HepG2 (cell line): ENCODE measurements around the gene KIF19. TPM values are rescaled to one million over a fixed set of nuclear protein-coding genes. Genes with fewer than 3 reads are reported as not detected.

Experiments
- ATAC-seq: fragments of 200-7000 bp; cut with Tn5 transposase; 3 replicates; pipeline ENCODE4 v1.9.1; 2020; ENCODE audit warnings: mild to moderate bottlenecking, moderate library complexity
- BruUV-seq: library from RNA; stranded (reverse); fragments of 400-500 nt; replicated peaks from 2 replicates; lab custom pipeline; 2021; lab: Mats Ljungman, UMichigan
- CTCF ChIA-PET: fragments of 300-600 bp; formaldehyde crosslinking; extraction: SDS; loops from one replicate; lab custom pipeline; 2021; ENCODE audit warnings: low total read pairs, inconsistent platforms, low intra/inter-chr PET ratio; lab: Yijun Ruan, JAX
- POLR2A ChIA-PET: fragments of 350-600 bp; sonication (Branson Sonifier 250); formaldehyde crosslinking; loops from one replicate; lab custom pipeline; 2020; ENCODE audit warnings: antibody characterized with exemption, inconsistent platforms; lab: Yijun Ruan, JAX
- DNase-seq: peaks from one replicate; pipeline ENCODE4 v3.0.0-alpha.2; 2015; ENCODE audit warnings: low spot score
- FAIRE-seq: peaks from 3 replicates; lab custom pipeline; 2011; peaks lifted over from hg19 to GRCh38; lab: Jason Lieb, UNC
- H2AFZ ChIP-seq: one replicate; pipeline ENCODE4 v1.6.1; 2011; ENCODE audit warnings: low read length, inconsistent platforms
- H3K27ac ChIP-seq: fragments of 300-600 bp; 3 replicates; pipeline ENCODE4 v1.8.0; 2011; ENCODE audit warnings: mixed run types, mild to moderate bottlenecking, mixed read lengths, low read length, inconsistent platforms; ENCODE audit not compliant: insufficient read depth; ENCODE audit errors: extremely low read length
- H3K27me3 ChIP-seq, 2 experiments: fragments of 200-600 bp in 1 of 2; 2 replicates in 1 of 2; 3 replicates in 1 of 2; pipeline versions ENCODE4 v1.6.0 to v1.8.0; 2011; ENCODE audit warnings: low read length in 2 of 2, mild to moderate bottlenecking in 2 of 2, moderate library complexity in 2 of 2, inconsistent platforms in 1 of 2; ENCODE audit not compliant: insufficient read depth in 2 of 2, control insufficient read depth in 1 of 2
- H3K36me3 ChIP-seq, 2 experiments: fragments of 200-600 bp in 1 of 2; replicated peaks in 1 of 2; 2 replicates in 1 of 2; 3 replicates in 1 of 2; pipeline versions ENCODE4 v1.5.1 to v1.8.0; 2011; ENCODE audit warnings: low read length in 2 of 2, inconsistent platforms in 1 of 2; ENCODE audit not compliant: insufficient read depth in 2 of 2, control insufficient read depth in 1 of 2
- H3K4me1 ChIP-seq: 2 replicates; pipeline ENCODE4 v1.5.1; 2012; ENCODE audit warnings: low read length, inconsistent platforms; ENCODE audit not compliant: insufficient read depth
- H3K4me2 ChIP-seq: 2 replicates; pipeline ENCODE4 v1.6.0; 2011; ENCODE audit warnings: low read depth, low read length, inconsistent platforms
- H3K4me3 ChIP-seq, 3 experiments: fragments of 200-600 bp in 1 of 3; sonication (generic), shearing (Covaris generic) in 1 of 3; replicated peaks in 1 of 3; 2 replicates each; pipeline ENCODE4 v1.5.1; 2011 to 2016; ENCODE audit warnings: low read length in 3 of 3, inconsistent platforms in 2 of 3, low read depth in 2 of 3, mild to moderate bottlenecking in 2 of 3, control low read depth in 1 of 3, mixed read lengths in 1 of 3; ENCODE audit not compliant: insufficient read depth in 1 of 3
- H3K79me2 ChIP-seq: one replicate; pipeline ENCODE4 v1.6.1; 2011; ENCODE audit warnings: low read length, inconsistent platforms; ENCODE audit not compliant: insufficient read depth
- H3K9ac ChIP-seq: 2 replicates; pipeline ENCODE4 v1.6.0; 2011; ENCODE audit warnings: mild to moderate bottlenecking, low read depth, low read length, inconsistent platforms; ENCODE audit not compliant: insufficient read depth
- H3K9me3 ChIP-seq: 2 replicates; pipeline ENCODE4 v1.5.1; 2012; ENCODE audit warnings: mild to moderate bottlenecking, low read length
- H4K20me1 ChIP-seq: 2 replicates; pipeline ENCODE4 v1.6.0; 2011; ENCODE audit warnings: inconsistent platforms, mild to moderate bottlenecking, low read length, moderate library complexity; ENCODE audit not compliant: insufficient read depth
- ARID3A ChIP-seq: IDR thresholded peaks from 2 replicates; pipeline ENCODE4 v1.6.1; 2012; ENCODE audit warnings: low read depth, low read length, improper control_type of control experiment
- ATF3 ChIP-seq: sonication (generic); formaldehyde crosslinking; IDR thresholded peaks from 2 replicates; pipeline ENCODE4 v1.4.0; 2020; ENCODE audit warnings: missing genetic modification reagents
- MAF1 ChIP-seq: sonication (generic); formaldehyde crosslinking; IDR thresholded peaks from 2 replicates; pipeline ENCODE4 v1.5.0; 2020; ENCODE audit warnings: missing genetic modification reagents, borderline replicate concordance
- PCBP1 ChIP-seq: fragments of 200-400 bp; formaldehyde crosslinking; IDR thresholded peaks from 2 replicates; pipeline ENCODE4 v1.6.1; 2017; ENCODE audit warnings: mild to moderate bottlenecking, low read depth, low read length, borderline replicate concordance
- PRDM10 ChIP-seq: sonication (generic); formaldehyde crosslinking; IDR thresholded peaks from 2 replicates; pipeline ENCODE4 v1.4.0; 2020; ENCODE audit warnings: low read depth, missing genetic modification reagents
- SIN3B ChIP-seq: fragments of 150-350 bp; IDR thresholded peaks from 2 replicates; pipeline ENCODE4 v1.6.1; 2014; ENCODE audit warnings: low read length
- SNAPC2 ChIP-seq: sonication (generic); formaldehyde crosslinking; IDR thresholded peaks from 2 replicates; pipeline ENCODE4 v1.8.1; 2022; ENCODE audit warnings: mild to moderate bottlenecking, missing genetic modification reagents
- TBX2 ChIP-seq: sonication (generic); formaldehyde crosslinking; IDR thresholded peaks from 2 replicates; pipeline ENCODE4 v1.5.0; 2020; ENCODE audit warnings: missing genetic modification reagents, mild to moderate bottlenecking, borderline replicate concordance
- TEAD2 ChIP-seq: sonication (generic); formaldehyde crosslinking; IDR thresholded peaks from 2 replicates; pipeline ENCODE4 v1.9.0; 2021; ENCODE audit warnings: missing genetic modification reagents
- ZKSCAN1 ChIP-seq: fragments of 150-350 bp; IDR thresholded peaks from 2 replicates; pipeline ENCODE4 v1.6.1; 2014; ENCODE audit warnings: low read length
- ZNF552 ChIP-seq: sonication (generic); formaldehyde crosslinking; IDR thresholded peaks from 2 replicates; pipeline ENCODE4 v1.9.0; 2022; ENCODE audit warnings: missing genetic modification reagents, mild to moderate bottlenecking, borderline replicate concordance
- ZNF589 ChIP-seq: sonication (generic); formaldehyde crosslinking; conservative IDR thresholded peaks from 2 replicates; pipeline ENCODE4 v1.8.0; 2022; ENCODE audit warnings: mild to moderate bottlenecking, moderate library complexity, missing genetic modification reagents
- WGBS: methylation state at CpG from one replicate; pipeline ENCODE4 v1.1.6; 2017; ENCODE audit warnings: low lambda C conversion rate; 5-methylcytosine and 5-hydroxymethylcytosine counted together
- in situ Hi-C: cut with HindIII; loops from 2 replicates; pipeline ENCODE4 v1.10.0; 2017; ENCODE audit warnings: low pct_unique_long_range_greater_than_20kb; ENCODE audit not compliant: extremely low pct_ligation_motif_present
- intact Hi-C: fragments of 100-400 bp; cut with micrococcal nuclease; formaldehyde crosslinking; loops from one replicate; pipeline ENCODE4 v1.10.0; 2022; ENCODE audit not compliant: unreplicated experiment
- polyA plus RNA-seq, 8 experiments: library from polyadenylated mRNA; depleted of rRNA in 3 of 8; stranded (reverse) in 7 of 8; unstranded in 1 of 8; fragments of >200 nt; fragmentation: Illumina TruSeq in 4 of 8; extraction: Trizol in 4 of 8; gene quantifications; 2 replicates each; pipeline versions ENCODE4 v1.2.1 to v1.2.3, GENCODE V29; 2011 to 2016; ENCODE audit warnings: low read depth in 4 of 8, missing spikeins in 1 of 8, mixed read lengths in 1 of 8; ENCODE audit not compliant: insufficient read depth in 1 of 8
- total RNA-seq, 5 experiments: library from RNA; depleted of rRNA; stranded (reverse); fragments of >200 nt; fragmentation: Illumina TruSeq; extraction: Trizol; gene quantifications; 2 replicates each; pipeline ENCODE4 v1.2.3, GENCODE V29; 2016; ENCODE audit warnings: low read depth in 1 of 5

Gene KIF19
- total and polyA plus RNA-seq, 2 of the 13 experiments (the other 11 are each of a cell fraction or from before 2014, with no cell fraction given): not detected

GRCh38 chr17:74372426-74372825 is 46.4 kb downstream of the KIF19 start (continued):
- TF ChIP-seq ARID3A (no peak), TEAD2 (CRISPR knock-in tag) (no peak), SIN3B (no peak)
- TF ChIP-seq, all 625 proteins: peak for 0

GRCh38 chr17:74373838-74374606 is 48.0 kb downstream of the KIF19 start:
- ChIA-PET CTCF (interaction anchor here (1.0 to 1.3 kb wide), 2 partner anchors 119 to 159 kb away, joined by 3 to 5 read pairs; no protein-coding TSS in a partner anchor), POLR2A (interaction anchor here (0.7 to 1.7 kb wide), 11 partner anchors 10 to 499 kb away, joined by 3 to 29 read pairs (median 4); partner anchors contain the start of gene RPL38)
- no peaks in the 10 kb centered on the region for H4K20me1 ChIP-seq
- WGBS: 25% methylated on average over 15 of the region's 15 CpGs
- no peak overlapping the region for H3K9ac ChIP-seq
- H3K9me3 ChIP-seq: no peaks in the 10 kb centered on the region
- in situ Hi-C loops (no loop called here), intact Hi-C loops (loop anchor here (1.0 kb wide), 1 partner anchor 83 kb away; no protein-coding TSS in a partner anchor)
- peaks cover 21% of the 10 kb centered on the region for H3K4me1 ChIP-seq
- H2AFZ ChIP-seq: peak overlapping the region; percentile 8
- H3K4me3 ChIP-seq: peak overlapping the region in 1 of 3 experiments; percentile 24; a peak in 2 of 6 replicates
- BruUV-seq: no TSS peak
- peak overlapping the region; percentile 58 for H3K4me2 ChIP-seq
- ATAC-seq (peak; percentile 97), FAIRE-seq (peak; percentile 100), DNase-seq (peak; percentile 95)
- no peak overlapping the region for H3K27ac ChIP-seq
- no peaks in the 10 kb centered on the region for H3K79me2 ChIP-seq
- H3K27me3 ChIP-seq: peaks cover 1 to 31% of the 10 kb centered on the region in 2 experiments; a peak in 4 of 5 replicates
- H3K36me3 ChIP-seq: no peaks in the 10 kb centered on the region
- TF ChIP-seq PRDM10 (peak; percentile 73; the same call in 1 of the 2 replicates), TBX2 (CRISPR knock-in tag) (peak; percentile 37; the same call in 1 of the 2 replicates), ZKSCAN1 (peak; percentile 17; the same call in 1 of the 2 replicates), SNAPC2 (CRISPR knock-in tag) (no peak; the same call in 1 of the 2 replicates), PCBP1 (no peak), MAF1 (CRISPR knock-in tag) (no peak), ZNF552 (CRISPR knock-in tag) (no peak), ATF3 (peak; percentile 95), ZNF589 (CRISPR knock-in tag) (peak; percentile 48; the same call in 1 of the 2 replicates)
